Measurements from ENCODE around the gene NOVA2.

NOVA2 gene

GRCh38 chr19:45953676-45954075 is 20.0 kb downstream of the NOVA2 start:
- H3K4me3 ChIP-seq (ENCODE audit: low read depth, low read length): no peak overlapping the region
- TF ChIP-seq, protein P1, sequence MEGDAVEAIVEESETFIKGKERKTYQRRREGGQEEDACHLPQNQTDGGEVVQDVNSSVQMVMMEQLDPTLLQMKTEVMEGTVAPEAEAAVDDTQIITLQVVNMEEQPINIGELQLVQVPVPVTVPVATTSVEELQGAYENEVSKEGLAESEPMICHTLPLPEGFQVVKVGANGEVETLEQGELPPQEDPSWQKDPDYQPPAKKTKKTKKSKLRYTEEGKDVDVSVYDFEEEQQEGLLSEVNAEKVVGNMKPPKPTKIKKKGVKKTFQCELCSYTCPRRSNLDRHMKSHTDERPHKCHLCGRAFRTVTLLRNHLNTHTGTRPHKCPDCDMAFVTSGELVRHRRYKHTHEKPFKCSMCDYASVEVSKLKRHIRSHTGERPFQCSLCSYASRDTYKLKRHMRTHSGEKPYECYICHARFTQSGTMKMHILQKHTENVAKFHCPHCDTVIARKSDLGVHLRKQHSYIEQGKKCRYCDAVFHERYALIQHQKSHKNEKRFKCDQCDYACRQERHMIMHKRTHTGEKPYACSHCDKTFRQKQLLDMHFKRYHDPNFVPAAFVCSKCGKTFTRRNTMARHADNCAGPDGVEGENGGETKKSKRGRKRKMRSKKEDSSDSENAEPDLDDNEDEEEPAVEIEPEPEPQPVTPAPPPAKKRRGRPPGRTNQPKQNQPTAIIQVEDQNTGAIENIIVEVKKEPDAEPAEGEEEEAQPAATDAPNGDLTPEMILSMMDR (IDR thresholded peaks at IDR 0.05; ENCODE audit: low read depth, low read length): no peak

DNA sequence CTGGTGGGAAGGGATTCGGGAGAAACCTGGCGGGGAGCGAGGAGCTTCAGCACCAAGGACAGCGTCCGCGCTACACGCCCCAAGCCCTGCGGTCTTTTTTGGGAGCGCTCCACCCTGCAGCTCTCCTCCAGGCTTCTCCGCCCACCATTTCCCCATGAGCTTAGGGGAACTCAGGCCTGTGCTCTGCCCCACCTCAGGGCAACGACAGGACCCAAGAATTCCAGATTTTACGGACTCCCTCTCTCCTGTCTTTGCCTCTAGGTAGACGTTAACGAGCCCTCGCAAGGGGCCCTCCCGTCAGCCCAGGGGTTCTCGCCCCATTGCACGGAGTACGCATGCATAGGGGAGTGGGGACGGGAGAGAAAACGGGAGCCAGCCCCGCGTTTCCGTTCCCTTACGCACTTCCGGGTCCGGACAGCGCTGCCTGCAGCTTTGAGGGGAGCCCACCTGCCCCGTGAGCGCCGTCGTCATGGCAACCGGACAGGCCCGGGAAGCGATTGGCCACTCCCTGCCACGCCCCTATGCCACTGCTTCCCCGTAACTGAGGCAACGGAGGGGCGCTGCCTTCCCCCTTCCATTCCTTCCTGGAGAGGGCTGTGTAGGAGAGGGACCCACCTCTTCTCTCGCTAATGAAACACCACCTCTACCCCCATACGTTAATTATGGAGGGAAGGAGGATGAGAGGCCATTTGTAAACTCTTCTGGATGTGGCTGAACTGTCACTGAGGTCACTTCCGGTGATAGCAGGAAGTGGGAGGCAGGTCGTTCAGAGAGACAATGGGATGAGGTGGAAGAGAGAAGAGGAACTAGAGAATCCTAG is 20.8 kb downstream of the NOVA2 start:
- TF ChIP-seq, protein P1 (IDR thresholded peaks at IDR 0.05; ENCODE audit: low read depth, low read length): no peak
- peak overlapping the region; percentile 40 for H3K4me3 ChIP-seq (ENCODE audit: low read depth, low read length)

DNA sequence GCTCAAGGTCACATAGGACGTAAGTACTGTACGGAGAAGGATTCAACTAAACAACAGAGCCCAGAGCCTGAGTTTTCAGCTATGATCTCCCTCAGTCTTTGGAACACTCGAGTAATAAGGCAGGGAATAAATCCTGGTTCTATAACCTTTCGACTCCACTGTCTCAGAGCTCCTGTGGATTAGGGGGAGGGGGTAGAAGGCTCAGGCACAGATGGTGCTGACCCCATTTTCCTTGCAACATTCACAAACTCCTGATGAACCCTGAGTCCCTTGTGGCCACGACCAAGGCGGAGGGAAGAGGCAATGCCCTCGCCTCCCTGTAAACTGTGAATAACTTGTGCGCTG is 21.4 kb downstream of the NOVA2 start:
- TF ChIP-seq, protein P1 (IDR thresholded peaks at IDR 0.05; ENCODE audit: low read depth, low read length): no peak
- H3K4me3 ChIP-seq (ENCODE audit: low read depth, low read length): no peak overlapping the region

DNA sequence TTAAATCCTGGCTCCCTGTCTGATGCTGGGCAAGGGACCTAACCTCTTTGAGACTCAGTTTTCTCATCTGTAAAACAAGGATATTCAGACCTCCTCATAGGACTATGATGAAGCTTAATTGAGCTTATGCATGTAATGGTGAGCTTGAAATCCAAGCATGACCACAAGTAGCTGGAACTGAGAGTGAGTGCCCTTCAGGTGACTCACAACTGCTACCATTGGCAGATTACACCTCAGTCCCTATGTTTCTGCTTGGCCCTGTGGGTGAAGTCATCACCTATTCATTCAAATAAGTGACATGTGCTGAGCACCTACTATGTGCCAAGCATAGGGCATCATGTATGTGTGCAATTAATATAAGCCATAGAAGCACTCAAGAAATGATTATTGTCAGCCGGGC is 25.7 kb downstream of the NOVA2 start:
- TF ChIP-seq, protein P1 (IDR thresholded peaks at IDR 0.05; ENCODE audit: low read depth, low read length): no peak
- H3K4me3 ChIP-seq (ENCODE audit: low read depth, low read length): no peak overlapping the region

- TF ChIP-seq, protein P1 (IDR thresholded peaks at IDR 0.05; ENCODE audit: low read depth, low read length): no peak
- no peak overlapping the region for H3K4me3 ChIP-seq (ENCODE audit: low read depth, low read length)
Measured at GRCh38 chr19:45940515-45940805, 33.2 kb downstream of the NOVA2 start.

- TF ChIP-seq, protein P1 (IDR thresholded peaks at IDR 0.05; ENCODE audit: low read depth, low read length): no peak
- no peak overlapping the region for H3K4me3 ChIP-seq (ENCODE audit: low read depth, low read length)
Measured at GRCh38 chr19:45939792-45940514, 33.7 kb downstream of the NOVA2 start.

GRCh38 chr19:45938733-45939319 is 34.8 kb downstream of the NOVA2 start:
- no peak overlapping the region for H3K4me3 ChIP-seq (ENCODE audit: low read depth, low read length)
- TF ChIP-seq, protein P1 (IDR thresholded peaks at IDR 0.05; ENCODE audit: low read depth, low read length): no peak

Measured in WI38 (cell line).